ENCODE measurements around the gene PPDPF. TPM values are rescaled to one million over a fixed set of nuclear protein-coding genes. Genes with fewer than 3 reads are reported as not detected.

PPDPF gene
- total RNA-seq, 1 donor from 2014 or later: 43.5 TPM

DNA sequence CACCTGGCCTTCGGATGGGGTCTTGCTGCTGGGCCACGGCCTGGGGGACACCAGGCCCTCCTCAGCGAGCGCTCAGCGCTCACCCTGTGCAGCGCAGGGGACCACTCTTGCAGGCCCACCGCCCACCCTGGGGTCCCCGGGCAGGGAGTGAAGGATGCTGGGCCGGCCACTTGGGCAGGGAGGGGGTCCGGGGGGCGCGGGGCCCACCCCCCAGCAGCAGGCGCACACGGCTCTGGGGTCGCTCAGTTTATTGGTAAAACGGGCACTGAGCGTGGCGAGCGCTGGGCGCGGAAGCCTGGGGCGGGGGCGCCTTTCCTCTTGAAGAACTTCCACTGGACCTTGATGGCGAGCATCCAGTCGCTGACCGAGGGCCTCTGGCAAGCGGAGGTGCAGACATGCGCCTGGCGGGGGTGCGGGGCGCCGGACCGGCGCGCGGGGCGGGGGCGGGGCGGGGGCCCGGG lies 32.8 kb upstream of the PPDPF start:
- DNase-seq: no peak

GRCh38 chr20:63488315-63489251 lies 32.0 kb upstream of the PPDPF start:
- DNase-seq: no peak

GRCh38 chr20:63490416-63490815 lies 30.1 kb upstream of the PPDPF start:
- no peak for DNase-seq

GRCh38 chr20:63491078-63491477 lies 29.5 kb upstream of the PPDPF start:
- DNase-seq: no peak

GRCh38 chr20:63491635-63492230 lies 28.8 kb upstream of the PPDPF start:
- DNase-seq: no peak

GRCh38 chr20:63492518-63492917 lies 28.0 kb upstream of the PPDPF start:
- DNase-seq: no peak

GRCh38 chr20:63492982-63493381 lies 27.6 kb upstream of the PPDPF start:
- DNase-seq: no peak

- no peak for DNase-seq
Measured at GRCh38 chr20:63493563-63494020, 27.0 kb upstream of the PPDPF start.

GRCh38 chr20:63494084-63494419 lies 26.5 kb upstream of the PPDPF start:
- DNase-seq: no peak

GRCh38 chr20:63494420-63495166 lies 26.0 kb upstream of the PPDPF start:
- DNase-seq: no peak

DNA sequence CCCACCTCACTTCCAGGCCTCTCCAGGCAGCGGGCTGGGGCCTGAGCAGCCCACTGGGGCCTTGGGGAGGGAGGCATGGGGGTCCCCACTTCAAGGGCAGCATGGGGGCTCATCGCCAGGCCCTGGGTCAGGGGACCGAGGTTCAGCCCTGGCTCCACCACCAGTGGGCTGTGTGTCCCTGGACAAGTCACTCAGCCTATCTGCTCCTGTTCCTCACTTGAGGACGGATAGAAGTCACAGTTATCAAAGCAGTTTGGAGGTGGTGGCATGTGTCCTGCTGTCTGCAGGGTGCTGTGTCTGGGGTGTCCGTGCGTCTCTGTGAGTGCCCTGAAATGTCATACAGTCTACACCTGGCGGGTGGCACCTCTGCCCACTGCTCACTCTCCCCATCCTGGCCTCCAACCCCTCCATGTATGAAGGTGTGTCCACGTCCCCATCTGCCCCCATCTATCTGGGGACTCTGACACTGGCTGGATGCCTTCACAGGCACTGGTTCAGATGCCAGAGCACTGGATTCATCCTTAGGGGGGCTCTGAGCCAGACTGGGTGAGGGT lies 25.3 kb upstream of the PPDPF start:
- DNase-seq: no peak

DNA sequence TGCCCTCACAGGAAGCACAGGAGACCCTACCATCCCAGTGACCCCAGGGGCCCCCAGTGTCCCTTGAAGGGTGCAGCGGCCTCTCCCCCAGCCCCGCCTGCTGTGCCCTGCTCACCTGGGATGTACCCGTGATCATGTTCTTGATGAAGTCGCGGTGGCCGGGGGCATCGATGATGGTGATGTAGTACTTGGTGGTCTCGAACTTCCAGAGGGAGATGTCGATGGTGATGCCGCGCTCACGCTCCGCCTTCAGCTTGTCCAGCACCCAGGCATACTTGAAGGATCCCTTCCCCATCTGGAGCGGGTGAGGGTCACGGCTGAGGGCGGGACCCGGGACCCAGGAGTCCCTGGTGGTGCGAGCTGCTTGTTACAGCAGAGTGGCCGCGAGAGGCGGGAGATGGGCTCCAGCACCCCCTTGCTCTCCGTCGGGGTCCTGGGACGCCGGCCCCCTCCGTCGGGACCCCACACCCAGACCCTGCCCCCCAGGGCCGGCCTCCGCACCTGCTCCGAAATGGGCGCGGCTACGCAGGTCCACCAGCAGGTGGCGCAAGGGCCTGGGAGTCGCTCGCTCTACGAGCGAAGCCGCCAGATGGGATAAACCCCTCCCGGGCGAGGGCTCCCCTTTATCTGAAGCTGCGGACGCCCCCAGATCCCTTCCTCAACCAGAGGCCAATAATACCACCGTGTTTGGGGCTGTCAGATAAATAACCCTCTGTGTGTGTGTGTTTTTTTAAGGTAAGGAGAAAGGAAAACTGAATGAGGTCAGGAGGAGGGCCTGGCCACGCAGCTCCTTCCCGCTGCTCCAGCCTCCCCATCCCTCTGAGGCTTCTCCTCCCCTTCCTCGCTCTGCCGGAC lies 24.6 kb upstream of the PPDPF start:
- no peak for DNase-seq

DNA sequence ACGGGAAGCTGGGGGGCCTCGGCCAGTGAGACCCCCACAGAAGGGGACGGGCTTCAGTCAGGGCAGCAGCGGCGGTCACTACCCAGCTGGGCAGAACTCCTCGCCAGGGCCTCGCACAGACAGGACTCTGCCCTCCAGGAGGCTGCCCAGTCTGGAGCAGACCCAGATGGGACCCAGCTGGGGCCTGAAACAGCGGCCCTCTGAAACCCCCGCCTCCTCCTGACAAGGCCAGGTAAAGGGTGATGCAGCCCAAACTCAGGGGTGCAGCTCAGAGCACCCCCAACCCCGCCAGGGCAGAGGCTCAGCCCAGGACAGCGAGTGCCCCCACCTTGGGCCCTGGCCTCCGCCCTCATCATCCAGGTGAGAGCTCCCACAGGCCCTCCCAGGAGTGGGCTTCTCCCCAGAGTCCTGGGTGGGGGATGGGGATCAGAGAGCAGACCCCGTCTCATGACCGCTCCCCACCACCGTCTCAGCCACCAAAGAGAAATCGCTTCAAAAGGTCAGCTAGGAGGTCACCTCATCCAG lies 23.9 kb upstream of the PPDPF start:
- DNase-seq: no peak

DNA sequence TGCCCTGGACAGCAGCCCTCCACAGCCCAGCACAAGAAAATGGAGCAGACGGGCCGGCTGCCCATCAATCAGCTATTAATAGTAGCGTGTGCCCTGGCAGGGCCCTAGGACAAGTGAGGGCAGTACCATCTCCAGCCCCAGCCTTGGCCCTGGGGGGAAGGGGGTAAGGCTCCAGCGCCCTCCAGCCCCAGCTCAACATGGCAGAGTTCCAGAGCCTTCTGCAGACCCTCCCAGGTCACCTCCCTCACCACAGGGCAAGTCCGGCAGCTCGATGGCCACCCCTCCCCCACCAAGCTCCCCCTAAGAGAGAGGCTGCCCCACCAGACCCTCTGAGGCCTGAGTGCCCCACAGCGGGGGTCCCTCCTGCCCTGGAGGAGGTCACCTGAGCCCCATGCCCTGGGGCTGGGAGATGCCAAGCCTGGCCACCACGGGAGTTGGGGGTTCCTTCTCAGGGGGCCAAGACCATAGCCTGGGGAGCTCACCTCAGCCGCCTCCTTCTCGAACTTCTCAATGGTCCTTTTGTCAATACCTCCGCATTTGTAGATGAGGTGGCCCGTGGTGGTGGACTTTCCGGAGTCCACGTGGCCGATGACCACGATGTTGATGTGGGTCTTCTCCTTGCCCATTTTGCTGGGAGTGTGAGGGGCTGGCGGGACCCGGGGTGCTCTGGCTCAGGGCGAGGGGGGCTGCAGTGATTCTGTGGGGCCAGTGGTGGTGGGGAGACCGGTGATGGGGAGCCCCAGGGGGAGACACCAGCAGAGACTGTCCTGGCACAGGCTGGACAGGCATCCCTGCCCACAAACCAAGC lies 23.2 kb upstream of the PPDPF start:
- no peak for DNase-seq

DNA sequence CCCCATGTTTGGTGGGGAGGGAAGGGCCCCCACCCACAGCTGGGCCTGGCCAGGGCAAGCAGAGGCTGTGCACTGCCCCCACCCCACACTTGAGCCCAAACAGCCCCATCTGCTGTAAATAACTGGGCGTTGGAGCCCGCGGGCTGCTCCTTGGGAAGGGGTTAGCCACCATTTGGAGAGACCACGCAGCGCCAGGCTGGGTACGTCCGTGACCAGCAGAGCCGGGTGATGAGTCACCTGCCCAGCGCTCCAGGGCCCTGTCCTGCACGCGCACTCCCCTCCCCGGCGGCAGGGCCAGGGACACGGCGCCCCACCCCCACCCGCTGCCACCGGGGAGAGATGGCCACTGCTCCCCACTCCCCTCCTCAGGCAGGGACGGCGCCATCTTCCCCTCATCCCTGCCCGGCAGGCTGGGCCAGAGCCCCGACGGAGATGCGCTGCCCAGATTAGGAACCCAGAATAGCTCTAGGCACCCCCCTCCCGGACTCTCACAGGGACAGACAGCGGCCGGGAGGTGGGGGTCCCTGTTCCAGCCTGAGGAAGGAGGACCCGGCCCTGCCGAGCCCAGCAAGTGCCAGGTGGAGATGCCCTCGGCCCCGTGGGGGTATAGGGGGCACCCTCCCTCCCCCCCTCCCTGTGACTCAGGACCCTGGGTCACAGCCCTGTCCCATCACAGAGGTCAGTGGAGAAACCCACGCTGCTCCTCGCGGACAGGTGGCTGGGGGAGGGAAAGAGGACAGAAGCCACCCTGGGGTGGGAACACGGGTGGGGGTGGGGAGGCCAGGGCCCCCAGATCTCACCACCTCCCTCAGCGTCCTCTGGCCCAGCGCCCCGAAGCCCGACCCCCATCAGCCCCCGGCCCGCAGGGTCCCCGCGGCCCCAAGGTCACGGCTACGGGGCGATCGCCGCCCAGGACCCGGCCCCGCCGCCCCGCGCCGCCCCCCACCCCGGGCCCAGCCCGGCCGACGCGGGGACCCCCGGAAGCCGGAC lies 22.3 kb upstream of the PPDPF start:
- peak; percentile 33 for DNase-seq

DNA sequence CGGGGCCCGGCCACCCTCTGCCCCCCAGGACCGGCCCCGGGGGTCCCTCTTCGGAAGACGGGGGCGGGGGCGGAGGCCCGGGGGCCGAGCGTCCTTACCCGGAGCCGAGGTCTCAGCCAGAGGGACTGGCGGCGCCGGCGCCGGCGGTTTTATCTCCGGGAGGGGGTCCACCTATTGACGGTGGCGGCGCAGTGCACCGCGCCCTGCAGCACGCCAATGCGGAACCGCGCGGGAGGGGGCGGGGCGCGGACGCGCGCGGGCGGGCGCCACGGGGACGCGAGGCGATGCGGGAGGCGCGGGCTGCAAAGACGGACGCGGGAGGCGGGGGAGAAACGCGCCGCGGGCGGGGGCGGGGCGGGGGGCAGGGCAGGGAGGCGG lies 21.6 kb upstream of the PPDPF start, which contains the start of gene EEF1A2:
Gene EEF1A2, minus strand, starts transcription at position 124 of the 378 bp plus-strand sequence. CDS start 1,320 bp downstream, outside the sequence.
- peak; percentile 56 for DNase-seq

DNA sequence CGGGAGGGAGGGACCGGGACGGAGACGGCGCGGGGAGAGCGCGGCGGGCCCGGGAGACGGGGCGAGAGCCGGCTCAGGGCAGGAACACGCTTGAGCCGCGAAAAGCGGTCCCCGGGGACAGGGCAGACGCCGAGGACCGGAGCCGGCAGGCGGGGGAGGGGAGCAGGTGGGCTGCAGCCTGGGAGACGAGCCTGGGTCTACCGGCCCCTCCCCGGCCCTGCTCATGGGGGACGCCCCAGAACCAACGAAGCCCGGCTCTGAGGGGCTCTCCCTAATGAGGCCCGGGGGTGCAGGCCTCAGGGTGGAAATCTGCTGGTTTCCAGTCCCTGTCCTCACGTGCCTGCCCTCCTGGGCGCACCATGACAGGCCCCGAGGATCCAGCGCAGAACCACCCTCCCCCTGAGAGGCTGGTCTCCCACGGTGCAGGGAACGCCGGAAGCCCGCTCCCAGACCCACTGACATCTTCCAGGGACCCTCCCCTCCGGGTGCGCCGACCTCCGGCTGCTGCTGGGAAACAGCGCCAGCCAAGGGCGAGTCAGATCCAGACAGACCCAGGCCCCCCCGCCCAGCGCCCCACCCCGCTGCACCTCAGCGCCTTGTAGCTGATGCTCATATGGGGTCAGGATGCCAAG lies 21.1 kb upstream of the PPDPF start:
- DNase-seq: no peak

DNA sequence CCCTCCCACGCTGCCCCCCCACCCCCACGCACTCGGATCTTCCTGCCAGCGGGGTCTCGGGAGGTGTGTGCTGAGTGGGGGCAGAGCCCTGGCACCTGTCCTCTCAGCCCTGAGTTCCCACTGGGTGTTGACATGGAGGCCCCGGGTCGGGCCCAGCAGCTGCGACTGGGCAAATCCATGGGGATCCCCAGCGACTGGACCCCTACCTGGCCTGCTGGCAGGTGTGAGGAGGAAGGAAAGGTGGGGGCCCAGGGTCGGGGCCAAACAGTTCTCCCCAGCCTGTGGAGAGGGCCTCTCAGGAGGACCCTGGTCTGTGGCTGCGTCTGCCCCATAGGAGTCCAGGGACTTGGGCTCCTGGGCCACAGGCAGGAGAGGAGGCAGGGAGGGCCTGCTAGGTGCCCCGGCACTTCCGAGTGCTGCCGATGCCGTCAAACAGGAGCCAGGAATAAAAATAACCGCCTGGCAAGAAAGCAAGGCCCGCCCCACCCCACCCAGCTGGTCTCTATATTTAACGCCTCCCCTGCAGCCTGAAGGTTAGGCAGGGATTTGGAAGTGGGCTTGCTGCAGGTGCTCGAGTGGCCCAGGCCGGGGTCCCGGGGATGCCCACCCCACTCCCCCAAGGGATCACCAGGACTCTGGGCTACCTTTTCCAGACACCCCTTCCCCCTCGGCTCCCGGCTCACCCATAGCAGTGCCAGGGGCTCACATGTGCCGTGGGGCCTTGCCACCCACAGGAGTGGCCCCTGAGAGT lies 20.2 kb upstream of the PPDPF start:
- no peak for DNase-seq
